G401 (cell line): Measurements from ENCODE around the gene CFC1B. TPM values are rescaled to one million over a fixed set of nuclear protein-coding genes. Genes with fewer than 3 reads are reported as not detected.
"Not testable (repeated sequence)": the region's sequence is repeated elsewhere in the genome, so short reads cannot be mapped to it uniquely, and the experiment has no call there.

Experiments used
- DNase-seq: peaks from one replicate; pipeline ENCODE4 v3.0.0-alpha.2; 2015; ENCODE audit warnings: low spot score
- in situ Hi-C: cut with HindIII; loops from 2 replicates; pipeline ENCODE4 v1.10.0; 2016; ENCODE audit warnings: low sequenced_read_pairs, mixed read lengths
- total RNA-seq: library from RNA; depleted of rRNA; stranded (reverse); fragments of >200 nt; shearing (Covaris generic); gene quantifications from 2 replicates; pipeline ENCODE4 v1.2.3, GENCODE V29; 2014; rRNA removed

Gene CFC1B
- not detected in 2 replicates for total RNA-seq

DNA sequence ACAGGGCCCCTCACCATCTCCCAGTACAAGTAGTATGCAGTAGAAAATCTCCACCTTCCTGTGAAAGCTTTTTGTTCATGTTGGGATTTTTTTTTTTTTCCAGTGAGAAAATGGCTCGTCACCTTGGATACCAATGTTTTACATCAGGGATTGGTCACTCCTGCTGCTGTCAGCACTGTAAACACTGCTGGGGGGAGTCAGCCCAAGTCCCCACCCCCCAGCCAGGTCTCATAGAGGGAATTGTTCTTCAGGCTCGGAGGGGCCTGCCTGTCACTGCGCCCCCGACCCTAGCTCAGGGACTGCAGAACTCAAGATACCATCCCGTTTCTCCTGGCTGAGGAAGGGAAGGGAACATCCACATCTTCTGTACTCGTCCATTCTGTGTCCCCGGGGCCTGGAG is at the start of gene CFC1B:
TSS of gene CFC1B (plus strand) at position 231 of the 400 bp plus-strand sequence. CDS start 263 bp downstream, outside the sequence.
- in situ Hi-C loops: not testable (repeated sequence)

DNA sequence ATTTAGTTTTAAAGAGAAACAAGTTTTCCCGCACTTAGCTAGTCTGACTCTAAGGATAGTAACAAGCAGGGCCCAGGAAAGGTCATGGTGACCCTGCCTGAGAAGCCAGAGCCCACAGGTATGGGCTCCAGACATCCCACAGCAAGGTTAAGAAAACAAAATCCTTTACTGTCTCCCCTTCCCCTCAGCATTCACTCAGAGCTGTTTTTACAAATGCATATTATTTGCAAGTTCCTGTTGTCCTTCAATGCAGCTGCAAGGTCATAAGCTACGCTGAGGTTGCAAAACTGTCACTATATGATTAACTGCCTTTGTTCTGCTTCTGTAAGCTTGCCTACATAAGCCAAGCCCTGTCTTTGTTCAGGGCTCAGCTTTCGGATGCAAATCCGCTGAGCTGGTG is 29.9 kb upstream of the CFC1B start:
- DNase-seq, in situ Hi-C loops: not testable (repeated sequence)

More for the DNA sequence above, at the start of gene CFC1B:
- DNase-seq: not testable (repeated sequence)

DNA sequence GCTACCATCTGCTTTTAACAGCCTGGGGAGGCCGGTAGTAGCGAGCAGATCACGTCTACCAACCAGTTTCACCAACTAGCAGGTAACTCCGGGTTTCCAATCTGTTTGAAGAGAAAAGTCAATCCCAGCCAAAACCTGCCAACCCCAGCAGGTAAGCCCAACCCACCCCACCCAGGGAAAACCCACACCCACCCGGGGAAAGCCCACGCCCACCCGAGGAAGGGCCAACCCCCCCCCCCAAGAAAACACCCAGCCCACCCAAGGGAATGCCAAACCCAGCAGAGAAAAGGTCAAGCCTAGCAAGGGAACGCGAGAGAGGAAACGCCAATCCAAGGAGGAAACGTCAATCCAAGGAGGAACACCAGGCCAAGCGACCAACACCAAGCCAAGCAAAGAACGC is 11.8 kb upstream of the CFC1B start, which contains the start of gene POTEI:
TSS of gene POTEI (minus strand) at position 101 of the 400 bp plus-strand sequence. CDS start at position 8, 93 bp downstream.
- in situ Hi-C loops, DNase-seq: not testable (repeated sequence)

DNA sequence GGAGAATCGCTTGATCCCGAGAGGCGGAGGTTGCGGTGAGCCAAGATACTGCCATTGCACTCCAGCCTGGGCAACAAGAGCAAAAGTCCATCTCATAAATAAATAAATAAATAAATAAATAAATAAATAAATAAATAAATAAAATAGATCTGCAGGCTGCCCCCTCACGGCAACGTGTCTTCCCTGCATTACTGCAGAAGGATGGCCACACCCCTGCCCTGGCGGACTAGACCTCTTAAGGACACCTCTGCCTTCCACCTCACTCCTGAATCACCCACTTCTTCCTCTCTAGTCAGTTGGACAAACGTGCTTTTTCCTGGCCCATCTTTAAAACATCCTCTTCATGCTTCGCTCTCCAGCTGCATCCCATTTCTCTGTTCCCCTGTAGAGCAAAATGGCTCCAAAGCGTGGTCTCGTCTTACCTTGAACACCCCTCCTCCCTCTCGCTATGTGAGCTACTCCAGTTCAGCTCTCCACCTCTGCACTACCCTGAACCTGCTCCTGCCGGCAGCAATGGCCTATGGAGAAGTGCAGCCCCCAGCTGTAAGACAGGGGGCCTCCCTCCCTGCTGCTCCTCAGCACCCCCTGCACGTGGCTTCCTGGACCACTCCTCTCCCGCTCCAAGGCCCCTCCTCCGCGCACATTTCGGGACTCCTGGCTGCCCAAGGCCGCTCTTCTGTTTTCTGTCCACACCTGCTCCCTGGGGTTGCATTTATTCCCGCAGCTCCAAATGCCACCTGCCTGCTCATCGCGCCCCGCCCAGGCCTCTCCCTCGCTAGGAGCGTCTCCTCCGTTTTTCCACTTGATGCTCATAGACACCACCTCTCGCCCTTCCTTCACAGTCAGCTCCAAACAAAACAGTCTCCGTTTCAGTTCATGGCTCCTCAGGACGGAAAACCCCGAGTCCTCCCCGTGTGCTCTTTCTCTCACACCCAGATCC is 9.9 kb upstream of the CFC1B start:
- in situ Hi-C loops: not testable (repeated sequence)

DNA sequence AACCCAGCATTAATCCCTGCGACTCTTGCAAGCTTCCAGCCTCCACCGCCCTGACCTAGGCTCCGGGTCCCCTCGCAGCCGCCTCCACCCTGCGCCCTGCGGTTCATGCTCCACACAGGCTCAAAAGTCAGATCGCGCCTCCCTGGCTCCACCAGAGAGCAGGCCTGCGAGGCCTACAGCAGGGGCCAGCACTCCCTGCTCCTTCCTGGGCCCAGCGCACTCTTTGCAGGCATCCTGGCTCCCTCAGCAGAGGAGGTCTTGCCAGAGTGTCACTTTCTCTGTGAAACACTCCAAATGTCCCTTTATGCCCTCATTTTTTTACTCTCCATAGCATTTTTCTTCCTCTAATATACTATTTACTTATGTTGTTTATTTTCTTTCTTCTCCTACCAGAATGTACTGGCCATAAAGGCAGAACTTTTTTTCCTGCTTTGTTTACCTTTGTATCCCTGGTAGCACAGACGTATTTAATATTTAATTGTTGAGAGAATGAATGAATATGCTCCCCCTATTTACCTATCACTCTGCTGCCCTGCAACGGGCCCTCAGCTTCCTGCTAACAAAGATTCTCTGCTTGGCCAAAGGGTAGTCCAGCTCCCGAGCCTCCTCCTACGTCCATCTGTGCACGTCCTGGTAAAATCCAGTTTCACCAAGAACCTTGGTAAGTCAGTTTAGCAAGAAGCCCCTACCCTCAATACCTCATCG is 9.1 kb upstream of the CFC1B start:
- DNase-seq, in situ Hi-C loops: not testable (repeated sequence)

More for the DNA sequence above, 9.9 kb upstream of the CFC1B start:
- not testable (repeated sequence) for DNase-seq

DNA sequence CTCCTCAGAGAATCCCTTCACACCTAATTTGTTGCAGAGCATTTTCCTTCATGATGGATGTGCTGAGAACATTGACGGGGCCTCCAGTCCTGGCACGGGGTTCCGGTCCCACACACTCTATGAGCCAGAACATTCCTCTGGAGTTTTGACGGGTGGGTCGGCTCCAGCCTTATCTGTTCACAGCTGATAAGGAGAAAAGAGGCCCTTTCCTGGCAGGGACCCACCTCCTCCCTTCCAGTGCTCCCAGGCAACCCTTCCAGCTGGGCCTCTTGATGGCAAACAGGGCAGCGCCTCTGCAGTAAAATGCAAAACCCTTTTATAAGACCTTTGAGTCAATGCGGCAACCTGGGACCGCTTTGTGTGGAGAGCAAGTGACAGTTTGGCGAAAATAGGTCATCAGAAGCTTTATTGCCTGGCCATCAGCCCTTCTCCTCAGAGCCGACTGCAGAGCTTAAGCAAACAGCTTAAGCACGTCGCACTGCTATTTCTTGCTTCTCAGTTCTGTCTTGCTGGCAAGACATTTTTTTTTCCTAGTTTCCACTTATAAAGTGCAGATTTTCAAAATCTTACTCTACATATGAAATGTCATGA is 2.4 kb upstream of the CFC1B start:
- DNase-seq, in situ Hi-C loops: not testable (repeated sequence)

DNA sequence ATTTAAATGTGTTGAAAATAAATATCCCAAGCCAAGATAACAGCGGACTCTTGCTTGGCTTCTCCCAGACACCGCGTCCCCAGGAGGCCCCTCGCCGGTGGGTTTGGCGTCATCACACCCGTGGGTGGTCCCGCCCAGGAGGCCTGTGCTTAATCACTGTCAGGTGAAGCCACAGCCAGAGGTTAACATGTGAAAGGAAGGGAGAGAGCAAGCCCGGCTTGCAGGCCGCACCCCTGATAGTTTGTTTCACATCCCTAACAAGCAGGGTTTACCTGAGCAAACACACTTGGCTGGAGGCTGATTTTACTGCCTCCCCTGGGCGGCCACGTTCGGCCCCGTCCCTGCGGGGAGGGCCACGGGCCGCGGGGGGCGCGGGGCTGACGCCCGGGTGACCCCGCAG is 1.4 kb downstream of the CFC1B start:
- in situ Hi-C loops, DNase-seq: not testable (repeated sequence)

DNA sequence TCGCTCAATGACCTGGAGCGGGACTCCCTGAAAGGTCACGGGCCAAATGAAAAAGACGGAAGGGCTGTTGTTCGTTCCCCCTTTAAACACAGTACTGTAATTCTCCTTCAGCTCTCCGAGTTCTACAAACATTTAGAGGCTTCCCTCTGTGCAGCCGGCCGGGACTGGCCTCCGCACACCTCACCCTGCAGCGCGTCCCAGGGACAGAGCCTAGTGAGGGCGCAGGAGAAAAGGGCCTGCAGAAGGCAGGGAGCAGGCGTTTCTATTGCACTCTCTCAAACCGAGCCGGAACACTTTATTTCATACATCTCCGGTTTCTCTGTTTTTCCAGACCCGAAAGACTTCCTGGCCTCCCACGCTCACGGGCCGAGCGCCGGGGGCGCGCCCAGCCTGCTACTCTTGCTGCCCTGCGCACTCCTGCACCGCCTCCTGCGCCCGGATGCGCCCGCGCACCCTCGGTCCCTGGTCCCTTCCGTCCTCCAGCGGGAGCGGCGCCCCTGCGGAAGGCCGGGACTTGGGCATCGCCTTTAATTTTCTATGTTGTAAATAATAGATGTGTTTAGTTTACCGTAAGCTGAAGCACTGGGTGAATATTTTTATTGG is 6.4 kb downstream of the CFC1B start:
- in situ Hi-C loops, DNase-seq: not testable (repeated sequence)

DNA sequence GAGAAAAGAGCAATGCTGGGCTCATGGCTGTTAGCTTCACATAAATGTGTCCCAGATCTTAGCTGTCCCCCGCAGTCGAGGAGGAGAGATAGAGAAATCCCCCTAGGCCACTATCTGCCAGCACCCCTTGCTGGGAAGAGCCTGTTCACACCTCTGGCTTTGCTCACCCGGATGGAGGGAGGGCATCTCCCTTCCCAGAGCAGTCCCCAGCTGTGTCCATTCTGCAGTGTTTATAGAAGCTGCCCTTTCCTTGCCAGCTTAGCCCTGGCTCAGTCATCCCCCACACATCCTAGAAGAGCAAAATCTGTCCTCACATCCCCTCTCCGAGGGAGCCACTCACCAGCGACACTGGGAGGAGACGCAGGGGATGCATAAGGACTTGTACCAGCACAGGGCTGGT is 8.5 kb downstream of the CFC1B start:
- DNase-seq, in situ Hi-C loops: not testable (repeated sequence)

DNA sequence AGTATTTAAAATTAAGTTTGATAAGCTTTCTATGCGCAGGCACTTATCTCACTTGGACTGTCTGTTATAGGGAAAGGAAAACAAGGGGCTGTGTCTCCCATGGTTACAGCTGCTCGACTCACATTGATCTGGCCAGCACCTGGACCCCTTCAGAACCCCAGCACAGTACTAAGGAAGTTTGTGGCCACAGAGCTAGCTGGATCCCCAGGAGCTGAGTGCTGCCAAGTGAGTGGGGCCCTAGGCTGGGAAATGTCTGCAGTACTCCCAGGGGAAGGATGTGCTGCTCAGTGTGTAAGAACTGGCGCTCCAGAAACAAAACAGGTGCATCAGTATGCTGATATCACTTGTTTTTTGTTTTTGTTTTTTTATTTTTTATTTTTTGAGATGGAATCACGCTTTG is 9.2 kb downstream of the CFC1B start:
- in situ Hi-C loops, DNase-seq: not testable (repeated sequence)

DNA sequence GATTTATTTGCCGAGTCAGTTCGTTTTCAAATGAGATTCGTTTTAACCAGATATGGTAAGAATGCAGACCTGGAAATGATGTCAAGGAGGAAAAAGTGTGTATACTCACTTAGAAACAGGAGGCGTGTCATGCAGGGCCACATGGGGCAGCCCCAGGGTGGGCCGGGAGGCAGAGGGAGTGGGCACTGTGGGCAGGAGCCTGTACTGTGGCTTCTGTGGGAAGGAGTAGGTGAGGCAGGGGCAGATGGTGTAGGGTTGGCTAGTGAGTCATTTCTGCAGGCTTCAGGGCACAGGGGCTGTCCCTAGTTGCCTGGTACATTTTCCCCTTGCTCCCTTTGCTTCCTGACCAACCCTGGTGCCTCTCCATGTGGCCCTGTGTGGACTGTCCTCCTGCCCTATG is 10.2 kb downstream of the CFC1B start:
- DNase-seq, in situ Hi-C loops: not testable (repeated sequence)

DNA sequence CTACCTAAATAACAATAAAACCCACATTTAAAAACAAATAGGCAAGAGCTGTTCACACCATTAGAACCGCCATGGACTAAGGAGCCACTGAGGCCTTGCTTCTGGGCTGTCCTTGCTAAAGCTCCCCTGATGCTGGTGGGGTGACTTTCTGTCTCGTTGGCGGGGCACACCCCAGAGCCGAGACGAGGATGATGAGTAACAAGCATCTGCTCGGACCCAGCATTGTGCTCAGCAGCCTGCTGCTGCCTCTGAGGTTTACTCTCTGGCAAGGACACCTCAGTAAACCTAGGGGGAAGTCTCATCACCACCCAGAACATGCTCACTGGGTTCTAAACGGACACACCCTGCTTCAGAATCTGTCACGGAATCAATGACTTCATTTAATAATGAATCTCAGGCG is 10.7 kb downstream of the CFC1B start:
- DNase-seq, in situ Hi-C loops: not testable (repeated sequence)

DNA sequence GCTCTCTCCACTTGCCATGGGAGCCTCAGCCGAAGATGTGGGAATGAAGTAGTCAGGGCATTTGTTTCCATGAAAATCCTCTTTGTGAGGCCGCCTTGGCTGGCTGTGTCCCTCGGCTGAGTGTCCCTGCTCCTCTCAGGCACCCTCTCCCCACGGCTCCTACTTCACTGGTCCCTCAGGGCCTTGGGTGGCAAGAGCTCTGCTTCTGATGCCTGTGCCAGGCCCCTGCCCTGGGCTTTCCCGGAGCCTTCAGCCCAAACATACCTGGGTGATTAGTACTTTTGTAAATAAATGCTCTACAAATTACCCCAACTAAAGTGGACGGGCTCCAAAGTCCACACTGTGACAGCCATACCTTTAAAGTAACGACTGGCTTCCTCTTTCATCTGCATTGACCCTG is 15.6 kb downstream of the CFC1B start:
- in situ Hi-C loops, DNase-seq: not testable (repeated sequence)

DNA sequence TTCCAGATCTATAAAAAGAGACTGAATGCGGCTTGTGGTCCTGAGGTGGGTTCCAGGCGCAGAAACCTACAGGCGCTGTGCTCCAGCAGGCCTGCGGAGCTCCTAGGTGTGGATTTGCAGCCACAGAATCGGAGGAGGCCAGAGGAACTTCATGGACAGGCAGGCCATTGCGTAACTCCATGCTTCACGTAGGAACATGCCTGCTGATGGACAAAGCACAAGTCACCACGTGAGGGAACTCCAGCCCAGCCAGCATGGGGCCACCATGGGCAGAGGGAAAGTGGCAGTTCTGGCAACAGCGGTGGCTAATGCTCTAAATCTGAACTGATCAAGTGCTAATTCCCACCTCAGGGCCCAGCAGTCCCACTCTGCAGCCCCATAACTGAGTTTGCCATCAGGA is 17.2 kb downstream of the CFC1B start:
- DNase-seq, in situ Hi-C loops: not testable (repeated sequence)

DNA sequence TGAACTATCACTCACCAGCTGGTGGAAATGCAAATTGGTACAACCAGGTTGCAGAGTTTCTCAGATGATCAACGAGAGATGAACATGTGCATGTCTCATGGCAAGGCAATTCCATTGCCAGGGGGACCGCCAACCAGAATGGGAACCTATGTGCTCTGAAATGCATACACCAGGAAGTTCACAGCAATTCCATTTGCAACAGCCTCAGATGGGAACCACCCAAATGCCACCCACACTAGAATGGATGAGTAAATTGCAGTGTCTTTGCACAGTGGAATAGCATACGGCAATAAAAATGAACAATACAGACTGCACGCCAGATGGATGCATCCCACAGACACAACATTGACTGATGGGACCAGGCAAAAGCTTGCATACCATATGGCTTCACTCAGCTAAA is 21.8 kb downstream of the CFC1B start:
- DNase-seq, in situ Hi-C loops: not testable (repeated sequence)

DNA sequence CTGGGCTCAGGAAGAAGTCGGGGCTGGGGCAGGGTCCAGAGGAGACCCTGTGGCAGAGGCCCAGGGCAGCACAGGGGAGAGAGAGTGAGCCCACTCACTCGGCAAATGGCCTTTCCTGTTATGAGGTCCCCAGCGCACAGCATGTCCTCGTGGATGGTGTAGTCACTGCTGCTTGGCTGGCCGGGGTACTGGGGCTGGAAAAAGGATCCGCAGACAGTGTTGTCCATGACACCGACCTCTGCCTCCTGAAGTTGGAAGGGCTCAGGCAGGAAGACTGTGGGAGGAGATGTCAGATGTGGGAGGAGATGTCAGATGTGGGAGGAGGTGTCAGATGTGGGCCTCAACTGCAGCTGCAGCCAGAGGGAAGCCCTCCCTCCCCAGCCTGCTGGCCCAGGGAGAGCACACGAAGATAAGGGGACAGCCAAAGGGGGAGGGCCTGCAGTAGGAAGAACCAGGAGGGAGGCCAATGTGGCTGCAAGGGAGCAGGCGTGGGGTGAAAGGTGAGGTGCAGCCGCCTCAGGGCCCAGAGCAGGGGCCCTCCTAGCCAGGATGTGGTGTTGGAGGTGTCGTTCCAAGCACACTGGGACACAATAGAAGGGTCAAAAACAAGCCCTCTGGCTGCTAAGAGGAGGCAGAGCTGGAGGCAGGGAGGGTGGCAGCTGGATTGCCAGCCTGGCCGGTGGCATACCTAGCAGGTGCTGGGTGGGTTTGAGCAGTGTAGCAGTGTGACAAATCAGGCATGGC is 22.9 kb downstream of the CFC1B start:
- in situ Hi-C loops, DNase-seq: not testable (repeated sequence)

DNA sequence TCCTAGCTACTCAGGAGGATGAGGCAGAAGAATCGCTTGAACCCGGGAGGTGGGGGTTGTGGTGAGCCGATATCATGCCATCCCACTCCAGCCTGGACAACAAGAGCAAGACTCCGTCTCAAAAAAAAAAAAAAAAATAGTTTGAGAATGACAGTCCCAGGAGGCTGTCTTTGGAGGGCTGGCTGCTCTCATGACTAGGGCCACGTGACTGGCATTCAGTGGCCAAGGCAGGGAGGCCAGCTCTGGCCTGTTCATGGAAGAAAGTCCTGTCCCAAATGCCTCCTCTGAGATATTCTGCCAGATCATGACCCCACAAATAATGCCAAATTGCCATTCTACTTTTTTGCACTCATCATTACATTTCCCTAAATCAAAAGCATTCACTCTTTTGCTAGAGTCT is 24.0 kb downstream of the CFC1B start:
- DNase-seq, in situ Hi-C loops: not testable (repeated sequence)

DNA sequence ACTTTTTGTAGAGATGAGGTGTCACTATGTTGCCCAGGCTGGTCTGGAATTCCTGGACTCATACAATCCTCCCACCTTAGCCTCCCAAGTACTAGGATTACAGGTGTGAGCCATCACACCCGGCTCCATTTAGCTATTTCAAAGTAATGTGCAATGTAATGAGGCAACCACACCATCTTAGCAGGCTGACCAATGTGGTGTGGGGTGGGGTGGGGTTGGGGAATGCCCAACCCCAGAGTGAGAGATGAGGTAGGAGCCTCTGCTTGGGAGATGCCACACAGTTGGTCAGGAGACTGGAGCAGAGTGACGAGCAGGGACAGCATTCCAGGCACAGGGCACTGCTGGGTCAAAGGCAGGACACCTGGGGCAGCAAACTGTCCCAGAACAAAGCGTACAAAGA is 27.4 kb downstream of the CFC1B start:
- DNase-seq, in situ Hi-C loops: not testable (repeated sequence)
